GM18508 (cell line): ENCODE data around the gene PLXNA3.

Experiments used
- ATAC-seq: cut with Tn5 transposase; IDR thresholded peaks from one replicate; pipeline ENCODE4 v1.9.1; 2021; ENCODE audit warnings: moderate number of reproducible peaks; ENCODE audit not compliant: insufficient read depth, unreplicated experiment

The PLXNA3 gene

GRCh38 chrX:154517101-154517781 lies 59.2 kb downstream of the PLXNA3 start:
- ATAC-seq = no peak

- ATAC-seq = no peak
These were observed 61.3 kb downstream of the PLXNA3 start for GRCh38 chrX:154519389-154519788.

GRCh38 chrX:154525606-154526490 lies 67.8 kb downstream of the PLXNA3 start:
- no peak for ATAC-seq

GRCh38 chrX:154526901-154527675 lies 69.0 kb downstream of the PLXNA3 start:
- ATAC-seq = no peak
